ENCODE measurements around the gene TMCC1.
A peak's percentile ranks its signal among the peaks of the same experiment; 100 is the strongest.

Gene TMCC1

GRCh38 chr3:129606636-129607390 is 286.7 kb downstream of the TMCC1 start, which contains the start of gene PLXND1:
TSS of gene PLXND1 (minus strand) at chr3:129606676. CDS start at chr3:129606639, 37 bp downstream.
- peaks cover 3% of the 10 kb centered on the region for H3K27me3 ChIP-seq (ENCODE audit: low read depth, low read length)
- peaks cover 0 to 5% of the 10 kb centered on the region in 2 donors for H3K36me3 ChIP-seq (ENCODE audit: control insufficient read depth in 1 of 2, insufficient read depth in 2 of 2, low read length in 2 of 2)
- peaks cover 5 to 24% of the 10 kb centered on the region in 2 donors for H3K4me1 ChIP-seq (ENCODE audit: control insufficient read depth in 1 of 2, insufficient read depth in 2 of 2, low read length in 2 of 2)

GRCh38 chr3:129605922-129606635 is 287.4 kb downstream of the TMCC1 start:
- Histone ChIP-seq H3K4me3 (ENCODE audit: low read depth in 1 of 2, low read length in 2 of 2) (peak overlapping the region; percentile 33 to 72), H3K4me1 (ENCODE audit: control insufficient read depth in 1 of 2, insufficient read depth in 2 of 2, low read length in 2 of 2) (peaks cover 5 to 31% of the 10 kb centered on the region in 2 donors)

More at GRCh38 chr3:129606636-129607390, 286.7 kb downstream of the TMCC1 start, which contains the start of gene PLXND1:
- Histone ChIP-seq H3K9me3 (ENCODE audit: control insufficient read depth in 1 of 2, low read length in 2 of 2) (no peaks in the 10 kb centered on the region), H3K4me3 (ENCODE audit: low read depth in 1 of 2, low read length in 2 of 2) (peak within 1 kb of the TSS; percentile 55 to 72), H3K27ac (ENCODE audit: low read length) (peak within 1 kb of the TSS; percentile 63)

DNA sequence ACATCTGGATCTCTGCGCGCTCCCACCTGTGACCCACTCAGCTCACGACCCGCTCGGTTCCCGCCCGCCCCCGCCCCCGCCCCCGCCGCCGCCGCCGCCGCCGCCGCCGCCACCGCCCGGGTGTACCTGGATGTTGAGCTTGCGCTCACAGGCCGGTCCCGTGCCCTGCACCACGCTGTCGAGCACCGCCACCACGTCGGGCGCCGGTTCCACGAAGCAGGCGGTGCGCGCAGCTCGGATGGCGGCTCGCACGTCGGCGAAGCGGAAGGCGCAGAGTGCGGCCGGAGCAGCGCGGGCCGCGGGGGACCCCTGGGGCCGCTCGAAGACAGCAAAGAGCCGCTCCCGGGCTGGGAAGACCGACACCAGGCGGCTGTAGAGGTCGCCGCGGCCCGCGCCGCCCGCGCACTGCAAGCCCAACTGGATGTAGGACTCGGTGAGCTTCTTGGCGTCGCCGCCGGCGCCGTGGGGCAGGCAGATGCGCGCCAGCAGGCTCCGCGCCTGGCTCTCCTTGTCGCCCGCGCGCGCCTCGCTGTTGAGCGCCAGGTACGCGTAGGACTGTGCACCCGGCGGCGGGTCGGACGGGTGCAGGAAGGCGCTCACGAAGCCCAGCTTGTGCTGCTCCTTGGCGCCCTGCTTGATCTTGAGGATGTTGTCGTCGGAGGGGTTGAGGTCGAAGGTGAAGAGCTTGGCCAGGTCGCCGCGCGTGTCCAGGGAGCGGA is 288.1 kb downstream of the TMCC1 start:
- Histone ChIP-seq H3K9me3 (ENCODE audit: control insufficient read depth in 1 of 2, low read length in 2 of 2) (no peaks in the 10 kb centered on the region), H3K4me1 (ENCODE audit: control insufficient read depth in 1 of 2, insufficient read depth in 2 of 2, low read length in 2 of 2) (peaks cover 8 to 34% of the 10 kb centered on the region in 2 donors), H3K27me3 (ENCODE audit: low read depth, low read length) (peaks cover 3% of the 10 kb centered on the region), H3K27ac (ENCODE audit: low read length) (no peak overlapping the region), H3K36me3 (ENCODE audit: control insufficient read depth in 1 of 2, insufficient read depth in 2 of 2, low read length in 2 of 2) (peaks cover 0 to 5% of the 10 kb centered on the region in 2 donors), H3K4me3 (ENCODE audit: low read depth in 1 of 2, low read length in 2 of 2) (peak overlapping the region; percentile 70 to 73)

More at GRCh38 chr3:129605922-129606635, 287.4 kb downstream of the TMCC1 start:
- Histone ChIP-seq H3K36me3 (ENCODE audit: control insufficient read depth in 1 of 2, insufficient read depth in 2 of 2, low read length in 2 of 2) (peaks cover 0 to 5% of the 10 kb centered on the region in 2 donors), H3K27me3 (ENCODE audit: low read depth, low read length) (peaks cover 3% of the 10 kb centered on the region), H3K27ac (ENCODE audit: low read length) (no peak overlapping the region), H3K9me3 (ENCODE audit: control insufficient read depth in 1 of 2, low read length in 2 of 2) (no peaks in the 10 kb centered on the region)

DNA sequence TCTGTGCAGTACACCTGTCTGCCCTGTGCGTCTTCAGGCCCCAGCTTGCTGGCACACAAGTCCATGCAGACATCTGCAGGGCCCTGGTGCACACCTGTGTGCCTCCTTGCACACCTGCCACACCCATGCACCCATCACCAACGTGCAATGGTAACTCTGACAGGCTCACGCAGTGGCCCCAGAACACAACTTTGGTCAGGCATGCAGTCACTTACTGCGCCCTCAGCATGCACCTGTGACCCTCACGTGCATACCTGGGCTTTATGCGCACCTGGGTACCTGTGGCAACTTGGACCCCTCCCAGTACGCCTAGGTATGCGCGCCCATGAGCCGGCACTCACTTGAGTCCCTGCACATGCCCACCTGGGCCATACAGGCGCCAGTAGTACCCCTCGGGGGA is 288.7 kb downstream of the TMCC1 start:
- H3K4me1 ChIP-seq (ENCODE audit: control insufficient read depth in 1 of 2, insufficient read depth in 2 of 2, low read length in 2 of 2): peaks cover 11 to 40% of the 10 kb centered on the region in 2 donors
- no peaks in the 10 kb centered on the region for H3K9me3 ChIP-seq (ENCODE audit: control insufficient read depth in 1 of 2, low read length in 2 of 2)
- peak overlapping the region; percentile 70 to 73 for H3K4me3 ChIP-seq (ENCODE audit: low read depth in 1 of 2, low read length in 2 of 2)
- H3K27me3 ChIP-seq (ENCODE audit: low read depth, low read length): peaks cover 3% of the 10 kb centered on the region
- H3K27ac ChIP-seq (ENCODE audit: low read length): peak overlapping the region; percentile 39
- peaks cover 0 to 5% of the 10 kb centered on the region in 2 donors for H3K36me3 ChIP-seq (ENCODE audit: control insufficient read depth in 1 of 2, insufficient read depth in 2 of 2, low read length in 2 of 2)

GRCh38 chr3:129603991-129604749 is 289.3 kb downstream of the TMCC1 start:
- Histone ChIP-seq H3K9me3 (ENCODE audit: control insufficient read depth in 1 of 2, low read length in 2 of 2) (no peaks in the 10 kb centered on the region), H3K36me3 (ENCODE audit: control insufficient read depth in 1 of 2, insufficient read depth in 2 of 2, low read length in 2 of 2) (peaks cover 0 to 5% of the 10 kb centered on the region in 2 donors), H3K4me1 (ENCODE audit: control insufficient read depth in 1 of 2, insufficient read depth in 2 of 2, low read length in 2 of 2) (peaks cover 11 to 42% of the 10 kb centered on the region in 2 donors), H3K4me3 (ENCODE audit: low read depth in 1 of 2, low read length in 2 of 2) (peak overlapping the region; percentile 70 to 73), H3K27me3 (ENCODE audit: low read depth, low read length) (peaks cover 3% of the 10 kb centered on the region), H3K27ac (ENCODE audit: low read length) (peak overlapping the region; percentile 39)

DNA sequence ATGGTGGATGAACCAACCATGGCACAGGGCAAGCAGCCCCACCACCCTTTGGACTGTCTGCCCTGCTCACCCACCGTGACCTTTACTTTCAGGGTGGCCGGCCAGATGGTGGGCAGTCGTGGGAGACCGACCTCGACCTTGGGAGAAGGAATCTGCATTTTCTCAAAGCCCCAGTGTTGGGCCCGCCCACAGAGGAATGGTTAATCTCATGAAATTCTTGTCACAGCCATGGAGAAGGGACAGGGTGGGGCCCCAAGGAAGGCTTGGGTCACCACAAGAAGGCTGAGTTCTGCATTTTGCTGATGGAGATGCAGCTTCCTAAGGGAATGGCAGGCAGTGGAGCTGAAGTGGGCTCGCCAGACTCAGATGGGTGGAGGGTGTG is 290.0 kb downstream of the TMCC1 start:
- Histone ChIP-seq H3K27ac (ENCODE audit: low read length) (peak overlapping the region; percentile 39), H3K9me3 (ENCODE audit: control insufficient read depth in 1 of 2, low read length in 2 of 2) (no peaks in the 10 kb centered on the region), H3K4me3 (ENCODE audit: low read depth in 1 of 2, low read length in 2 of 2) (peak overlapping the region; percentile 27 to 73), H3K4me1 (ENCODE audit: control insufficient read depth in 1 of 2, insufficient read depth in 2 of 2, low read length in 2 of 2) (peaks cover 11 to 48% of the 10 kb centered on the region in 2 donors), H3K27me3 (ENCODE audit: low read depth, low read length) (peaks cover 3% of the 10 kb centered on the region), H3K36me3 (ENCODE audit: control insufficient read depth in 1 of 2, insufficient read depth in 2 of 2, low read length in 2 of 2) (peaks cover 0 to 5% of the 10 kb centered on the region in 2 donors)

GRCh38 chr3:129602730-129603560 is 290.6 kb downstream of the TMCC1 start:
- H3K4me1 ChIP-seq (ENCODE audit: control insufficient read depth in 1 of 2, insufficient read depth in 2 of 2, low read length in 2 of 2): peaks cover 14 to 51% of the 10 kb centered on the region in 2 donors
- H3K4me3 ChIP-seq (ENCODE audit: low read depth in 1 of 2, low read length in 2 of 2): peak overlapping the region; percentile 27 to 73
- peaks cover 3% of the 10 kb centered on the region for H3K27me3 ChIP-seq (ENCODE audit: low read depth, low read length)
- H3K36me3 ChIP-seq (ENCODE audit: control insufficient read depth in 1 of 2, insufficient read depth in 2 of 2, low read length in 2 of 2): peaks cover 0 to 5% of the 10 kb centered on the region in 2 donors
- no peaks in the 10 kb centered on the region for H3K9me3 ChIP-seq (ENCODE audit: control insufficient read depth in 1 of 2, low read length in 2 of 2)
- peak overlapping the region; percentile 2 for H3K27ac ChIP-seq (ENCODE audit: low read length)

- peak overlapping the region; percentile 2 for H3K27ac ChIP-seq (ENCODE audit: low read length)
- H3K36me3 ChIP-seq (ENCODE audit: control insufficient read depth in 1 of 2, insufficient read depth in 2 of 2, low read length in 2 of 2): peaks cover 0 to 4% of the 10 kb centered on the region in 2 donors
- no peaks in the 10 kb centered on the region for H3K9me3 ChIP-seq (ENCODE audit: control insufficient read depth in 1 of 2, low read length in 2 of 2)
- H3K27me3 ChIP-seq (ENCODE audit: low read depth, low read length): peaks cover 3% of the 10 kb centered on the region
- peak overlapping the region in 1 of 2 donors; percentile 27 for H3K4me3 ChIP-seq (ENCODE audit: low read depth in 1 of 2, low read length in 2 of 2)
- H3K4me1 ChIP-seq (ENCODE audit: control insufficient read depth in 1 of 2, insufficient read depth in 2 of 2, low read length in 2 of 2): peaks cover 15 to 51% of the 10 kb centered on the region in 2 donors
Observed at GRCh38 chr3:129602309-129602708, 291.2 kb downstream of the TMCC1 start.

DNA sequence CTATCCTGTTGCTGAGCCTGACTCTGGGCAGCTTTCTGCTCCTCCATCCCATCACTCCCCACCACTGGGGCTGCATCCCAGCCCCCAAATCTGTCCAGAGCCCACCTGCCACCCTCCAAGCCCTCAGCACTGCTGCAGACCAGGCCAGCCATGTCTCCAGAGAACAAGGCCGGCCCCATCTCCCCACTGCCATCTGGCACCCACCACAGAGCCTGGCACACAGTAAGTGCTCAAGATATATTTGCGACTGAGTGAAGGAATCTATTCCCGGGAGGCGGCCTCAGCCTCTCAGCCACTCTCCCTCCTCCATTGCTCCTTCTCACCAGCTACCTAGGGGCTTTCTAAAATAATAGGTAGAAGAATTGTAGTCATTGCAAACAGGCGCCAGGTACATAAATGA is 291.8 kb downstream of the TMCC1 start:
- Histone ChIP-seq H3K36me3 (ENCODE audit: control insufficient read depth in 1 of 2, insufficient read depth in 2 of 2, low read length in 2 of 2) (no peaks in the 10 kb centered on the region), H3K27me3 (ENCODE audit: low read depth, low read length) (peaks cover 3% of the 10 kb centered on the region), H3K4me3 (ENCODE audit: low read depth in 1 of 2, low read length in 2 of 2) (no peak overlapping the region), H3K9me3 (ENCODE audit: control insufficient read depth in 1 of 2, low read length in 2 of 2) (no peaks in the 10 kb centered on the region), H3K4me1 (ENCODE audit: control insufficient read depth in 1 of 2, insufficient read depth in 2 of 2, low read length in 2 of 2) (peaks cover 17 to 53% of the 10 kb centered on the region in 2 donors), H3K27ac (ENCODE audit: low read length) (no peak overlapping the region)

- Histone ChIP-seq H3K36me3 (ENCODE audit: control insufficient read depth in 1 of 2, insufficient read depth in 2 of 2, low read length in 2 of 2) (no peaks in the 10 kb centered on the region), H3K27ac (ENCODE audit: low read length) (no peak overlapping the region), H3K27me3 (ENCODE audit: low read depth, low read length) (no peaks in the 10 kb centered on the region), H3K9me3 (ENCODE audit: control insufficient read depth in 1 of 2, low read length in 2 of 2) (no peaks in the 10 kb centered on the region), H3K4me1 (ENCODE audit: control insufficient read depth in 1 of 2, insufficient read depth in 2 of 2, low read length in 2 of 2) (peaks cover 21 to 67% of the 10 kb centered on the region in 2 donors), H3K4me3 (ENCODE audit: low read depth in 1 of 2, low read length in 2 of 2) (no peak overlapping the region)
Observed at GRCh38 chr3:129600348-129600747, 293.2 kb downstream of the TMCC1 start.

Data from muscle layer of duodenum (tissue), 2 donors.